ENCODE results near the gene DHX35.

Gene DHX35

GRCh38 chr20:39025883-39026282 lies 63.7 kb downstream of the DHX35 start:
- DNase-seq (ENCODE audit: low spot score), result peak; percentile 27

- DNase-seq (ENCODE audit: low spot score), result no peak
Observed at GRCh38 chr20:39029364-39029763, 67.2 kb downstream of the DHX35 start.

- DNase-seq (ENCODE audit: low spot score), result no peak
Observed at GRCh38 chr20:39032997-39033396, 70.9 kb downstream of the DHX35 start.

- no peak for DNase-seq (ENCODE audit: low spot score)
Observed at GRCh38 chr20:39036011-39036410, 73.9 kb downstream of the DHX35 start.

- no peak for DNase-seq (ENCODE audit: low spot score)
Observed at GRCh38 chr20:39036851-39037250, 74.7 kb downstream of the DHX35 start.

GRCh38 chr20:39038047-39038446 lies 75.9 kb downstream of the DHX35 start:
- no peak for DNase-seq (ENCODE audit: low spot score)

GRCh38 chr20:39038495-39038894 lies 76.4 kb downstream of the DHX35 start:
- no peak for DNase-seq (ENCODE audit: low spot score)

GRCh38 chr20:39039261-39039660 lies 77.1 kb downstream of the DHX35 start:
- no peak for DNase-seq (ENCODE audit: low spot score)

- no peak for DNase-seq (ENCODE audit: low spot score)
Observed at GRCh38 chr20:39040116-39040515, 78.0 kb downstream of the DHX35 start.

GRCh38 chr20:39041067-39041466 lies 78.9 kb downstream of the DHX35 start:
- no peak for DNase-seq (ENCODE audit: low spot score)

- no peak for DNase-seq (ENCODE audit: low spot score)
Observed at GRCh38 chr20:39042279-39043150, 80.4 kb downstream of the DHX35 start.

- no peak for DNase-seq (ENCODE audit: low spot score)
Observed at GRCh38 chr20:39044501-39044900, 82.4 kb downstream of the DHX35 start.

GRCh38 chr20:39045676-39046075 lies 83.5 kb downstream of the DHX35 start:
- DNase-seq (ENCODE audit: low spot score), result no peak

- no peak for DNase-seq (ENCODE audit: low spot score)
Observed at GRCh38 chr20:39047417-39047985, 85.4 kb downstream of the DHX35 start.

- DNase-seq (ENCODE audit: low spot score), result peak; percentile 68
Observed at GRCh38 chr20:39048000-39048696, 86.0 kb downstream of the DHX35 start.

GRCh38 chr20:39049148-39049547 lies 87.0 kb downstream of the DHX35 start:
- no peak for DNase-seq (ENCODE audit: low spot score)

GRCh38 chr20:39049684-39050554 lies 87.8 kb downstream of the DHX35 start:
- peak; percentile 78 for DNase-seq (ENCODE audit: low spot score)

- DNase-seq (ENCODE audit: low spot score), result no peak
Observed at GRCh38 chr20:39050555-39050902, 88.4 kb downstream of the DHX35 start.

- DNase-seq (ENCODE audit: low spot score), result no peak
Observed at GRCh38 chr20:39052676-39053075, 90.5 kb downstream of the DHX35 start.

GRCh38 chr20:39057143-39057542 lies 95.0 kb downstream of the DHX35 start:
- DNase-seq (ENCODE audit: low spot score), result no peak

- no peak for DNase-seq (ENCODE audit: low spot score)
Observed at GRCh38 chr20:39057911-39058310, 95.8 kb downstream of the DHX35 start.

- DNase-seq (ENCODE audit: low spot score), result no peak
Observed at GRCh38 chr20:39059036-39059435, 96.9 kb downstream of the DHX35 start.

All from CD4-positive, alpha-beta T cell treated with Interleukin-15 for 4 hours (primary cell).